PC-9 (cell line): Measurements from ENCODE around the gene EVC2. TPM values are rescaled to one million over a fixed set of nuclear protein-coding genes. Genes with fewer than 3 reads are reported as not detected.

Source experiments
- BruUV-seq: library from RNA; stranded (reverse); fragments of 400-500 nt; replicated peaks from 2 replicates; lab custom pipeline; 2021; lab: Mats Ljungman, UMichigan
- CTCF ChIA-PET: fragments of 300-600 bp; sonication (Branson Sonifier 250); formaldehyde crosslinking; loops from one replicate; lab custom pipeline; 2022; ENCODE audit warnings: antibody characterized with exemption; lab: Charles Lee
- POLR2A ChIA-PET: fragments of 300-600 bp; sonication (Branson Sonifier 250); formaldehyde crosslinking; loops from one replicate; lab custom pipeline; 2022; ENCODE audit warnings: antibody characterized with exemption; ENCODE audit not compliant: unreplicated experiment; lab: Charles Lee
- DNase-seq, 2 experiments: peaks; one replicate each; pipeline versions ENCODE4 v3.0.0 to v3.0.0-alpha.2; 2015 to 2022; ENCODE audit warnings: mixed read lengths in 1 of 2
- H2AFZ ChIP-seq: fragments of 200-600 bp; sonication (generic); 2 replicates; pipeline ENCODE4 v1.8.1; 2017; ENCODE audit warnings: antibody characterized with exemption
- H3F3A ChIP-seq: fragments of 200-600 bp; sonication (generic); 2 replicates; pipeline ENCODE4 v1.8.1; 2017; ENCODE audit warnings: antibody characterized with exemption, mild to moderate bottlenecking, low read depth; ENCODE audit not compliant: insufficient read depth
- H3K27ac ChIP-seq: fragments of 200-600 bp; sonication (generic); 2 replicates; pipeline ENCODE4 v1.6.1; 2016; ENCODE audit warnings: mixed run types
- H3K27me3 ChIP-seq: fragments of 200-600 bp; sonication (generic); 2 replicates; pipeline ENCODE4 v1.6.1; 2016; ENCODE audit warnings: low read depth, mixed run types; ENCODE audit not compliant: insufficient read depth
- H3K36me3 ChIP-seq: fragments of 200-600 bp; sonication (generic); 2 replicates; pipeline ENCODE4 v1.6.1; 2016; ENCODE audit warnings: low read depth, mixed run types
- H3K4me1 ChIP-seq: fragments of 200-600 bp; sonication (generic); replicated peaks from 2 replicates; pipeline ENCODE4 v1.6.1; 2016; ENCODE audit warnings: mixed run types; ENCODE audit not compliant: insufficient read depth
- H3K4me2 ChIP-seq: fragments of 200-600 bp; sonication (generic); 2 replicates; pipeline ENCODE4 v1.6.1; 2017; ENCODE audit warnings: mixed run types
- H3K4me3 ChIP-seq: fragments of 200-600 bp; sonication (generic); 2 replicates; pipeline ENCODE4 v1.6.1; 2016; ENCODE audit warnings: mixed run types
- H3K79me2 ChIP-seq: fragments of 200-600 bp; sonication (generic); 2 replicates; pipeline ENCODE4 v1.6.1; 2017; ENCODE audit warnings: low read depth, mixed run types
- H3K9me2 ChIP-seq: fragments of 200-600 bp; sonication (generic); 2 replicates; pipeline ENCODE4 v1.8.1; 2017; ENCODE audit warnings: mild to moderate bottlenecking; ENCODE audit not compliant: insufficient read depth
- H3K9me3 ChIP-seq: fragments of 200-600 bp; sonication (generic); 2 replicates; pipeline ENCODE4 v1.8.1; 2016; ENCODE audit warnings: low read depth; ENCODE audit not compliant: insufficient read depth
- H4K20me1 ChIP-seq: fragments of 200-600 bp; sonication (generic); 2 replicates; pipeline ENCODE4 v1.8.1; 2017; ENCODE audit not compliant: insufficient read depth
- CTCF ChIP-seq: fragments of 200-600 bp; sonication (generic); conservative IDR thresholded peaks from 2 replicates; pipeline ENCODE4 v1.6.1; 2017; ENCODE audit warnings: mixed run types, antibody characterized with exemption, mild to moderate bottlenecking, moderate library complexity
- EZH2 ChIP-seq: fragments of 200-600 bp; sonication (generic); IDR thresholded peaks from 2 replicates; pipeline ENCODE4 v1.8.0; 2017; ENCODE audit warnings: antibody characterized with exemption, low read depth
- intact Hi-C: fragments of 100-400 bp; cut with micrococcal nuclease; formaldehyde crosslinking; loops from one replicate; pipeline ENCODE4 v1.10.0; 2022; ENCODE audit not compliant: unreplicated experiment
- total RNA-seq: library from RNA; stranded (reverse); gene quantifications from 2 replicates; pipeline ENCODE4 v1.2.3, GENCODE V29; 2021

The EVC2 gene
- total RNA-seq, 1 experiment from 2014 or later: 1.4 TPM

- ChIA-PET CTCF (no interaction called here), POLR2A (no interaction called here)
- no peak overlapping the region for H2AFZ ChIP-seq
- no peak overlapping the region for H3K4me3 ChIP-seq
- no peaks in the 10 kb centered on the region for H4K20me1 ChIP-seq
- no peak overlapping the region for H3K4me2 ChIP-seq
- H3K36me3 ChIP-seq: no peaks in the 10 kb centered on the region
- no peak for TF ChIP-seq CTCF
- TF ChIP-seq EZH2: no peak
- intact Hi-C loops: no loop called here
- H3K27me3 ChIP-seq: no peaks in the 10 kb centered on the region
- no peaks in the 10 kb centered on the region for H3K4me1 ChIP-seq
- H3K9me3 ChIP-seq: no peaks in the 10 kb centered on the region
- H3K27ac ChIP-seq: no peak overlapping the region
- H3K79me2 ChIP-seq: no peaks in the 10 kb centered on the region
- no TSS peak for BruUV-seq
- no peaks in the 10 kb centered on the region for H3K9me2 ChIP-seq
- no peaks in the 10 kb centered on the region for H3F3A ChIP-seq
- DNase-seq: no peak
These were observed 12.6 kb upstream of the EVC2 start for GRCh38 chr4:5720980-5721379.

- no peaks in the 10 kb centered on the region for H3K36me3 ChIP-seq
- H3K27ac ChIP-seq: no peak overlapping the region
- no peaks in the 10 kb centered on the region for H4K20me1 ChIP-seq
- H3K27me3 ChIP-seq: no peaks in the 10 kb centered on the region
- no peaks in the 10 kb centered on the region for H3F3A ChIP-seq
- no peak overlapping the region for H2AFZ ChIP-seq
- TF ChIP-seq EZH2 (no peak), CTCF (no peak)
- POLR2A ChIA-PET: no interaction called here
- no peaks in the 10 kb centered on the region for H3K9me2 ChIP-seq
- no peak overlapping the region for H3K4me2 ChIP-seq
- DNase-seq: no peak
- CTCF ChIA-PET: no interaction called here
- H3K4me3 ChIP-seq: no peak overlapping the region
- H3K4me1 ChIP-seq: no peaks in the 10 kb centered on the region
- H3K79me2 ChIP-seq: no peaks in the 10 kb centered on the region
- intact Hi-C loops: no loop called here
- no TSS peak for BruUV-seq
- no peaks in the 10 kb centered on the region for H3K9me3 ChIP-seq
These were observed 11.9 kb upstream of the EVC2 start for GRCh38 chr4:5720157-5720850.

- TF ChIP-seq CTCF (no peak), EZH2 (no peak)
- BruUV-seq: no TSS peak
- no peaks in the 10 kb centered on the region for H4K20me1 ChIP-seq
- ChIA-PET POLR2A (no interaction called here), CTCF (no interaction called here)
- no peaks in the 10 kb centered on the region for H3K79me2 ChIP-seq
- no peaks in the 10 kb centered on the region for H3K36me3 ChIP-seq
- no peak overlapping the region for H2AFZ ChIP-seq
- no peak overlapping the region for H3K27ac ChIP-seq
- no peak for DNase-seq
- H3K9me3 ChIP-seq: no peaks in the 10 kb centered on the region
- intact Hi-C loops: no loop called here
- H3K4me2 ChIP-seq: no peak overlapping the region
- no peaks in the 10 kb centered on the region for H3K9me2 ChIP-seq
- no peaks in the 10 kb centered on the region for H3F3A ChIP-seq
- H3K27me3 ChIP-seq: no peaks in the 10 kb centered on the region
- H3K4me1 ChIP-seq: no peaks in the 10 kb centered on the region
- H3K4me3 ChIP-seq: no peak overlapping the region
These were observed 11.1 kb upstream of the EVC2 start for GRCh38 chr4:5719350-5720055.
